Measurements from ENCODE around the gene MORN4. TPM values are rescaled to one million over a fixed set of nuclear protein-coding genes. Genes with fewer than 3 reads are reported as not detected.
A peak's percentile ranks its signal among the peaks of the same experiment; 100 is the strongest.

Gene MORN4
- total and polyA plus RNA-seq, 2 of the 13 experiments (the other 11 are each of a cell fraction or from before 2014, with no cell fraction given): 3.4 to 9.1 TPM

GRCh38 chr10:97632949-97633884, at the start of gene MORN4 (continued):
- peak; percentile 33; the same call in 1 of the 2 replicates for TF ChIP-seq ARID5B (CRISPR knock-in tag; IDR thresholded peaks at IDR 0.05)
- no peak for TF ChIP-seq NFIC (IDR thresholded peaks at IDR 0.05; ENCODE audit: low read length)
- TF ChIP-seq KDM2A (CRISPR knock-in tag; IDR thresholded peaks at IDR 0.05; ENCODE audit: borderline replicate concordance, low read depth): peak; percentile 85
- peak; percentile 71; the same call in 1 of the 2 replicates for TF ChIP-seq SNAI1 (CRISPR knock-in tag; IDR thresholded peaks at IDR 0.05; ENCODE audit: borderline replicate concordance)
- peak; percentile 75; the same call in 1 of the 2 replicates for TF ChIP-seq PCBP1 (IDR thresholded peaks at IDR 0.05; ENCODE audit: borderline replicate concordance, low read depth, low read length)
- TF ChIP-seq ZNF138 (CRISPR knock-in tag; IDR thresholded peaks at IDR 0.05; ENCODE audit: low read depth): no peak
- no peak for TF ChIP-seq ZNF841 (CRISPR knock-in tag; IDR thresholded peaks at IDR 0.05; ENCODE audit: borderline replicate concordance)
- peak; percentile 42; the same call in 1 of the 2 replicates for TF ChIP-seq DMAP1 (CRISPR knock-in tag; IDR thresholded peaks at IDR 0.05)
- TF ChIP-seq ATF4 (CRISPR knock-in tag; IDR thresholded peaks at IDR 0.05): peak in 1 of 2 experiments; percentile 58; a peak in 1 of 4 replicates
- TF ChIP-seq ERF (CRISPR knock-in tag; IDR thresholded peaks at IDR 0.05): no peak
- no peak; the same call in 1 of the 2 replicates for TF ChIP-seq NCOA2 (CRISPR knock-in tag; IDR thresholded peaks at IDR 0.05)
- 0 out of 2 replicates have a peak, but pooled peaks have one; percentile 71 for TF ChIP-seq ZNF607 (CRISPR knock-in tag; IDR thresholded peaks at IDR 0.05; ENCODE audit: borderline replicate concordance)
- peak; percentile 42; the same call in 1 of the 2 replicates for TF ChIP-seq ZNF124 (CRISPR knock-in tag; IDR thresholded peaks at IDR 0.05)
- TF ChIP-seq TEAD2 (CRISPR knock-in tag; IDR thresholded peaks at IDR 0.05): no peak
- no peak for TF ChIP-seq TIGD3 (CRISPR knock-in tag; IDR thresholded peaks at IDR 0.05; ENCODE audit: borderline replicate concordance)
- no peak for TF ChIP-seq ZNF282 (IDR thresholded peaks at IDR 0.05; ENCODE audit: partially characterized antibody)
- peak; percentile 92 for TF ChIP-seq ARID4A (CRISPR knock-in tag; IDR thresholded peaks at IDR 0.05; ENCODE audit: borderline replicate concordance)

Data from HepG2 (cell line).